ENCODE results near the gene LGI2. TPM values are rescaled to one million over a fixed set of nuclear protein-coding genes. Genes with fewer than 3 reads are reported as not detected.

The LGI2 gene
- total RNA-seq, 6 experiments from 2014 or later: not detected

GRCh38 chr4:25013756-25014661, 16.7 kb downstream of the LGI2 start:
- DNase-seq: no peak
- H3K36me3 Mint-ChIP-seq (ENCODE audit: low read depth): no peaks in the 10 kb centered on the region
- peaks cover 37% of the 10 kb centered on the region for H3K27me3 Mint-ChIP-seq (ENCODE audit: insufficient read depth)
- H3K9me3 Mint-ChIP-seq: no peaks in the 10 kb centered on the region
- no peak overlapping the region for H3K4me3 Mint-ChIP-seq
- H3K27ac Mint-ChIP-seq: no peak overlapping the region
- no peaks in the 10 kb centered on the region for H3K4me1 Mint-ChIP-seq (ENCODE audit: low read depth)
- TF ChIP-seq CTCF (IDR thresholded peaks at IDR 0.05): no peak

DNA sequence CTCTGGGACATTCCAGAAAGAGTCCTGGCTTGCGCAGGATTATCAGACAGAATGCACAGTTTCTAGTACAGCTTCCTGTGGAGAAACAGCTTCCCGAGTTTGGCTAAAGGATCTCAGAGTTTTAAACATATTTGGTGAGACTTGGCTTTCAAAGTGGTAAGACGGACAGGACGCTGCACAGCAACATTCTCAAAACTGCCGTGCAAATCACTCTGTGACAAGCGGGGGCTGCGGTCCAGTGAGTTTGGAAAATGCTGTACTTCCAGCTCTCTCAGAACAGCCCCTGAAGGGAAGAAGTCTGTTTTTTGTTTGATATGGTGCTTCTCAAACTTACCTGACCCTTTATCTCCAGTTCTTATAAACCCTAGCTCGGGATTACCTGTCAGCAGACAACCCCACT, 18.1 kb downstream of the LGI2 start:
- Mint-ChIP-seq H3K4me3 (no peak overlapping the region), H3K27ac (no peak overlapping the region), H3K4me1 (ENCODE audit: low read depth) (no peaks in the 10 kb centered on the region), H3K9me3 (no peaks in the 10 kb centered on the region), H3K27me3 (ENCODE audit: insufficient read depth) (peaks cover 37% of the 10 kb centered on the region), H3K36me3 (ENCODE audit: low read depth) (no peaks in the 10 kb centered on the region)
- no peak for DNase-seq
- TF ChIP-seq CTCF (IDR thresholded peaks at IDR 0.05): no peak

DNA sequence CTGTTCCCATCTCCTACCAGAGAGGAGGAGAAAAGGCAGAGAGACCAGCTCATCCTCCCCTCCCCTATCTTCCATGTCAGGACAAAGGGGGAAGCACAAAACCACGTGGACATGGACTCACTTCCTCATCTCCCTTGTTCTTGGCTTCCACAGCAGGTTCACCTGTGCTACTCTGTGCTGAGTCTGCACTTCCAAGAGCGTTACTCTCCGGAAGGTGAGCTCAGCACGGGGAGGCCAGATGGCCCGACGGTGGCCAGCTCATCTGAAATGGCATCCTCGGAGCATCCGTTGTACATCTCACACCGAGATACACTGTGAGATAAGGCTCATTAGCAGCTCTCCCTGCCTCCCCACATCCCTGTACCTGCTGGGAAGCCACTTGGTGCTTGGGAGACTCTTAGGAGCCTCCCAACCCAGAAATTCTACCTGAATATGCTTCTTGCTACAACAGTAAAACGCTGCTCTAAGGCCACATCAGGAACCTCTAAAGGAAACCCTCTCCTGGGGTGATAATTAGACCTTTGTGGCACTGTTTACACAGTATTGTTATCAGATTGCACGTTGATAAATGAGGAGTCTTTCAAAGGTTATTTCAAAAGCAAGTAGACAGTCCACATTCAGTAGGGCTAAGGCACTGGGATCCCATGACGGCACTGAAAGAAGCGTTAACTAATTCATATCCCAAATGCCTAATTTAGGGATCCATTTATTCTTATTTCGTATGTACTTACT, 19.4 kb downstream of the LGI2 start:
- peaks cover 37% of the 10 kb centered on the region for H3K27me3 Mint-ChIP-seq (ENCODE audit: insufficient read depth)
- no peaks in the 10 kb centered on the region for H3K9me3 Mint-ChIP-seq
- no peak for DNase-seq
- no peaks in the 10 kb centered on the region for H3K4me1 Mint-ChIP-seq (ENCODE audit: low read depth)
- no peak overlapping the region for H3K4me3 Mint-ChIP-seq
- no peak overlapping the region for H3K27ac Mint-ChIP-seq
- TF ChIP-seq CTCF (IDR thresholded peaks at IDR 0.05): no peak
- H3K36me3 Mint-ChIP-seq (ENCODE audit: low read depth): no peaks in the 10 kb centered on the region

GRCh38 chr4:25007598-25007997, 23.1 kb downstream of the LGI2 start:
- TF ChIP-seq CTCF (IDR thresholded peaks at IDR 0.05): no peak
- H3K9me3 Mint-ChIP-seq: no peaks in the 10 kb centered on the region
- H3K27ac Mint-ChIP-seq: no peak overlapping the region
- no peak overlapping the region for H3K4me3 Mint-ChIP-seq
- no peaks in the 10 kb centered on the region; the same call in 1 of the 2 replicates for H3K4me1 Mint-ChIP-seq (ENCODE audit: low read depth)
- H3K27me3 Mint-ChIP-seq (ENCODE audit: insufficient read depth): peaks cover 30% of the 10 kb centered on the region
- H3K36me3 Mint-ChIP-seq (ENCODE audit: low read depth): no peaks in the 10 kb centered on the region
- no peak for DNase-seq

DNA sequence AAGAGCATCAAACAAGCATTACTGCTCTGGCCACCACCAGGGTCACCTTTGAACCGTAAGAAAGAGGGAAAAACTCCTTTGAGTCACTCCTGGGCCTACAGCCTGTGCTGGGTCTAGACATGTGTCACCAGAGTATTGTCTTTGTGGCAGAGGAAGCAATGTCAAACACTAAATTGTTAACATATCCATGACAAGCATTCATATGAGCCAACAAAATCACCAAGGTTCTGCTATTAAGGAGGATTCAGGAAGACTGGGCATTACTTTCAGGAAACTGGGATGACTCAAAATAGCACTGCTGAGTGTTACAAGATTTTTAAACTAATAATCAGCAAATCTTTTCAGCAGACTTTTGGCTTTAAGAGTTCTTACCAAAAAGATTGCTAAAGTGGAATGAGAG, 28.1 kb downstream of the LGI2 start:
- H3K4me1 Mint-ChIP-seq (ENCODE audit: low read depth): peaks cover 5% of the 10 kb centered on the region; the same call in 1 of the 2 replicates
- no peaks in the 10 kb centered on the region for H3K9me3 Mint-ChIP-seq
- no peaks in the 10 kb centered on the region for H3K36me3 Mint-ChIP-seq (ENCODE audit: low read depth)
- no peak overlapping the region for H3K27ac Mint-ChIP-seq
- no peak overlapping the region for H3K4me3 Mint-ChIP-seq
- TF ChIP-seq CTCF (IDR thresholded peaks at IDR 0.05): no peak
- H3K27me3 Mint-ChIP-seq (ENCODE audit: insufficient read depth): peaks cover 35% of the 10 kb centered on the region
- no peak for DNase-seq
